Spleen (tissue), 11 donors: ENCODE data around the gene BAZ1A. TPM values are rescaled to one million over a fixed set of nuclear protein-coding genes. Genes with fewer than 3 reads are reported as not detected.

Experiments used
- DNase-seq: peaks from one replicate; pipeline ENCODE4 v3.0.0-alpha.2; 2020
- H3K27ac ChIP-seq, 8 donors: fragments of 200-600 bp; sonication (generic) in 7 of 8; 1 replicate in 4 of 8; 2 replicates in 4 of 8; pipeline versions ENCODE4 v1.5.0 to v1.8.0; 2016 to 2021; ENCODE audit warnings: inconsistent platforms in 4 of 8, mild to moderate bottlenecking in 4 of 8, moderate library complexity in 1 of 8
- H3K27me3 ChIP-seq, 7 donors: fragments of 200-600 bp; sonication (generic) in 6 of 7; replicated peaks in 1 of 7; 1 replicate in 4 of 7; 2 replicates in 3 of 7; pipeline versions ENCODE4 v1.5.0 to v1.8.0; 2016 to 2021; ENCODE audit warnings: inconsistent platforms in 3 of 7, mild to moderate bottlenecking in 1 of 7
- H3K36me3 ChIP-seq, 6 donors: fragments of 200-600 bp; sonication (generic) in 5 of 6; 1 replicate in 4 of 6; 2 replicates in 2 of 6; pipeline versions ENCODE4 v1.5.0 to v1.8.0; 2016 to 2021; ENCODE audit warnings: inconsistent platforms in 2 of 6
- H3K4me1 ChIP-seq, 6 donors: fragments of 200-600 bp; sonication (generic) in 5 of 6; 1 replicate in 3 of 6; 2 replicates in 3 of 6; pipeline versions ENCODE4 v1.5.0 to v1.8.0; 2016 to 2021; ENCODE audit warnings: inconsistent platforms in 3 of 6
- H3K4me3 ChIP-seq, 8 donors: fragments of 200-600 bp; sonication (generic) in 7 of 8; 1 replicate in 4 of 8; 2 replicates in 4 of 8; pipeline versions ENCODE4 v1.5.0 to v1.8.0; 2016 to 2021; ENCODE audit warnings: inconsistent platforms in 4 of 8, mild to moderate bottlenecking in 4 of 8, moderate library complexity in 2 of 8
- H3K9me3 ChIP-seq, 8 donors: fragments of 200-600 bp; sonication (generic) in 7 of 8; 1 replicate in 4 of 8; 2 replicates in 4 of 8; pipeline versions ENCODE4 v1.5.0 to v1.8.0; 2016 to 2021; ENCODE audit warnings: inconsistent platforms in 4 of 8
- CTCF ChIP-seq, 11 experiments: fragments of 200-600 bp in 7 of 11; fragments of 450-650 bp in 4 of 11; sonication (generic) in 4 of 11; IDR thresholded peaks in 8 of 11; conservative IDR thresholded peaks in 3 of 11; 1 replicate in 7 of 11; 2 replicates in 4 of 11; pipeline versions ENCODE4 v1.4.0 to v1.8.0; 2016 to 2021; ENCODE audit warnings: antibody characterized with exemption in 11 of 11, inconsistent platforms in 4 of 11, mild to moderate bottlenecking in 1 of 11
- POLR2A ChIP-seq, 3 donors: fragments of 450-650 bp; IDR thresholded peaks; one replicate each; pipeline ENCODE4 v1.5.1; 2017; ENCODE audit warnings: antibody characterized with exemption in 3 of 3, mild to moderate bottlenecking in 1 of 3
- POLR2AphosphoS5 ChIP-seq, 3 donors: sonication (generic); formaldehyde crosslinking; IDR thresholded peaks; one replicate each; pipeline ENCODE4 v1.5.1; 2017; ENCODE audit warnings: antibody characterized with exemption in 3 of 3
- WGBS, 5 donors: extraction: QIAGEN DNeasy Blood & Tissue Kit in 3 of 5; methylation state at CpG; one replicate each; pipeline versions ENCODE4 v1.1.5 to v1.1.7; 2013 to 2018; 5-methylcytosine and 5-hydroxymethylcytosine counted together
- intact Hi-C: fragments of 100-400 bp; cut with DNase I; formaldehyde crosslinking; loops from one replicate; pipeline ENCODE4 v1.15.0; 2023; ENCODE audit warnings: low total_unique reads
- polyA plus RNA-seq, 3 donors: library from polyadenylated mRNA; stranded (reverse); fragments of 200-250 nt; gene quantifications; one replicate each; pipeline ENCODE4 v1.2.1, GENCODE V29; 2013
- total RNA-seq, 7 donors: library from RNA; depleted of rRNA in 3 of 7; stranded (reverse); fragments of >200 nt in 3 of 7; fragmentation: NEBNext Ultra II Directional in 4 of 7; extraction: Animal tissue kit (Norgen Biotek cat#: 25700) in 4 of 7; gene quantifications; one replicate each; pipeline versions ENCODE4 v1.1.0 to v1.2.1, GENCODE V29; 2016 to 2021
- donor health status: healthy with polysubstance abuse.
- donor health status: DM: no; HTN: no; CAD: no; lungs with moderate emphysema.
- donor health status: DM: no; HTN: no; CAD: no.
- donor health status: Bipolar disorder and iron deficiency.
- donor health status: healthy.
- donor health status: DM: no; HTN: no; CAD: no.
- donor health status: DM: yes; HTN: yes; CAD: no.

BAZ1A gene
- total and polyA plus RNA-seq, 10 donors: 22.3 to 126 (median 64.5) TPM

- no peaks in the 10 kb centered on the region for H3K9me3 ChIP-seq
- peak overlapping the region; percentile 2 to 86 (median 76) for H3K27ac ChIP-seq
- intact Hi-C loops: no loop called here
- TF ChIP-seq POLR2AphosphoS5 (IDR thresholded peaks at IDR 0.05) (no peak), POLR2A (IDR thresholded peaks at IDR 0.05) (no peak), CTCF (IDR thresholded peaks at IDR 0.05 in 8 of 11, conservative IDR thresholded peaks at IDR 0.05 in 3 of 11) (no peak)
- H3K27me3 ChIP-seq: no peaks in the 10 kb centered on the region
- peaks cover 0 to 93% (median 40%) of the 10 kb centered on the region in 6 donors for H3K4me1 ChIP-seq
- H3K36me3 ChIP-seq: peaks cover 0 to 10% (median 0%) of the 10 kb centered on the region in 6 donors
- H3K4me3 ChIP-seq: peak overlapping the region in 1 of 8 donors; percentile 3
- 39 to 72% (median 63%) methylated on average over 2 of the region's 2 CpGs for WGBS, 5 donors
- no peak for DNase-seq
These were observed 41.3 kb downstream of the BAZ1A start for GRCh38 chr14:34833549-34834523.

- Histone ChIP-seq H3K27ac (no peak overlapping the region), H3K27me3 (no peaks in the 10 kb centered on the region), H3K4me1 (peaks cover 0 to 26% (median 4%) of the 10 kb centered on the region in 6 donors), H3K9me3 (no peaks in the 10 kb centered on the region), H3K36me3 (peaks cover 0 to 79% (median 23%) of the 10 kb centered on the region in 6 donors), H3K4me3 (no peak overlapping the region)
- no peak for DNase-seq
- 85 to 98% (median 94%) methylated on average over 2 of the region's 2 CpGs for WGBS, 5 donors
- intact Hi-C loops: no loop called here
- no peak for TF ChIP-seq CTCF (IDR thresholded peaks at IDR 0.05 in 8 of 11, conservative IDR thresholded peaks at IDR 0.05 in 3 of 11)
- no peak for TF ChIP-seq POLR2AphosphoS5 (IDR thresholded peaks at IDR 0.05)
These were observed 48.5 kb downstream of the BAZ1A start for GRCh38 chr14:34826661-34827060.

DNA sequence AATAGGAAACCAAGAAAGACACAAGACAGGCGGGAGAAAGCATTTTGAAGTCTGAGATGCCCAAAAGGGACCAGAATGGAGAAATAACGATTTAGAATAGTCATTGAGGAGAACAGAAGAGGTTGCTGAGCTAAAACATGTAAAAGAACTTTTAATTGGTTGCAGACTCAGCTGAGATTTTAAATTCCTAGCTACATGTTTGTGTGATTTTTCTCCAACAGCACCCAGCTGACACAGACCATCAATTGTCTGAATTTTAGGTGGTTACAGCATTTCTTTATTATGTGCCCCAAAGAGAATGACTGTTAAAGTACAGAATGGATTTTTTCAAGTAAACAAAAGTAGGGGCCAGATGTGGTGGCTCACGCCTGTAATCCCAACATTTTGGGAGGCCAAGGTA, 50.3 kb downstream of the BAZ1A start:
- 85 to 94% (median 89%) methylated on average over 3 of the region's 3 CpGs for WGBS, 5 donors
- peaks cover 0 to 89% (median 25%) of the 10 kb centered on the region in 6 donors for H3K36me3 ChIP-seq
- intact Hi-C loops: no loop called here

More for the DNA sequence above, 50.3 kb downstream of the BAZ1A start:
- H3K27me3 ChIP-seq: no peaks in the 10 kb centered on the region
- no peak overlapping the region for H3K27ac ChIP-seq
- H3K9me3 ChIP-seq: no peaks in the 10 kb centered on the region
- no peak for TF ChIP-seq CTCF (IDR thresholded peaks at IDR 0.05 in 8 of 11, conservative IDR thresholded peaks at IDR 0.05 in 3 of 11)
- no peak for TF ChIP-seq POLR2A (IDR thresholded peaks at IDR 0.05)
- TF ChIP-seq POLR2AphosphoS5 (IDR thresholded peaks at IDR 0.05): no peak
- no peak overlapping the region for H3K4me3 ChIP-seq
- H3K4me1 ChIP-seq: peaks cover 0 to 7% (median 0%) of the 10 kb centered on the region in 6 donors
- DNase-seq: no peak
